GM12892 (cell line): ENCODE measurements around the gene NUFIP2.
"Not testable (repeated sequence)": the region's sequence is repeated elsewhere in the genome, so short reads cannot be mapped to it uniquely, and the experiment has no call there.

Experiments
- DNase-seq: peaks from one replicate; pipeline ENCODE4 v3.0.0; 2011; ENCODE audit not compliant: insufficient read length
- FAIRE-seq: peaks from 2 replicates; lab custom pipeline; 2011; peaks lifted over from hg19 to GRCh38; lab: Jason Lieb, UNC
- POLR2A ChIP-seq: IDR thresholded peaks from 2 replicates; pipeline ENCODE4 v1.6.1; 2011; ENCODE audit warnings: low read depth, low read length, control low read depth
- POLR2AphosphoS5 ChIP-seq: IDR thresholded peaks from 2 replicates; pipeline ENCODE4 v1.6.1; 2011; ENCODE audit warnings: low read depth, low read length, control low read depth
- TAF1 ChIP-seq: IDR thresholded peaks from 2 replicates; pipeline ENCODE4 v1.6.1; 2011; ENCODE audit warnings: low read depth, mild to moderate bottlenecking, control low read depth, low read length, borderline replicate concordance

NUFIP2 gene

GRCh38 chr17:29245401-29245800 lies 48.5 kb downstream of the NUFIP2 start:
- no peak for TF ChIP-seq POLR2A
- DNase-seq = no peak
- no peak for FAIRE-seq

GRCh38 chr17:29243792-29244191 lies 50.2 kb downstream of the NUFIP2 start:
- TF ChIP-seq TAF1 (no peak), POLR2A (no peak), POLR2AphosphoS5 (no peak)
- DNase-seq = no peak
- FAIRE-seq = peak; percentile 38

GRCh38 chr17:29242790-29243189 lies 51.2 kb downstream of the NUFIP2 start:
- TF ChIP-seq POLR2A (no peak), POLR2AphosphoS5 (no peak), TAF1 (no peak)
- no peak for DNase-seq
- FAIRE-seq = no peak

- FAIRE-seq (no peak), DNase-seq (no peak)
These were observed 51.9 kb downstream of the NUFIP2 start for GRCh38 chr17:29242051-29242450.

GRCh38 chr17:29240968-29241963 lies 52.7 kb downstream of the NUFIP2 start:
- FAIRE-seq (no peak), DNase-seq (no peak)
- no peak for TF ChIP-seq POLR2AphosphoS5
- no peak for TF ChIP-seq POLR2A
- no peak for TF ChIP-seq TAF1

More at GRCh38 chr17:29242051-29242450, 51.9 kb downstream of the NUFIP2 start:
- TF ChIP-seq TAF1 (no peak), POLR2AphosphoS5 (no peak), POLR2A (no peak)

GRCh38 chr17:29240477-29240876 lies 53.5 kb downstream of the NUFIP2 start:
- TF ChIP-seq TAF1 = no peak
- no peak for TF ChIP-seq POLR2AphosphoS5
- TF ChIP-seq POLR2A = no peak
- DNase-seq (no peak), FAIRE-seq (no peak)

GRCh38 chr17:29238133-29238850 lies 55.7 kb downstream of the NUFIP2 start:
- no peak for DNase-seq
- no peak for FAIRE-seq
- no peak for TF ChIP-seq POLR2A
- TF ChIP-seq TAF1 = no peak
- no peak for TF ChIP-seq POLR2AphosphoS5

GRCh38 chr17:29237476-29238132 lies 56.3 kb downstream of the NUFIP2 start:
- FAIRE-seq = no peak
- no peak for DNase-seq

GRCh38 chr17:29235904-29236303 lies 58.0 kb downstream of the NUFIP2 start:
- no peak for DNase-seq
- TF ChIP-seq TAF1 (no peak), POLR2A (no peak), POLR2AphosphoS5 (no peak)
- FAIRE-seq = no peak

More at GRCh38 chr17:29237476-29238132, 56.3 kb downstream of the NUFIP2 start:
- TF ChIP-seq POLR2A = no peak
- no peak for TF ChIP-seq POLR2AphosphoS5
- no peak for TF ChIP-seq TAF1

- DNase-seq, FAIRE-seq: not testable (repeated sequence)
These were observed 59.0 kb downstream of the NUFIP2 start for GRCh38 chr17:29234972-29235371.

GRCh38 chr17:29233301-29233700 lies 60.6 kb downstream of the NUFIP2 start:
- TF ChIP-seq POLR2A (no peak), POLR2AphosphoS5 (no peak), TAF1 (no peak)
- DNase-seq (no peak), FAIRE-seq (no peak)
